Esophagus squamous epithelium (tissue), 5 donors: ENCODE data around the gene GMEB2. TPM values are rescaled to one million over a fixed set of nuclear protein-coding genes. Genes with fewer than 3 reads are reported as not detected.
"Not testable (repeated sequence)": the region's sequence is repeated elsewhere in the genome, so short reads cannot be mapped to it uniquely, and the experiment has no call there.

Source experiments
- DNase-seq: peaks from one replicate; lab custom pipeline; 2025; lab: John Stamatoyannopoulos, UW
- H3K27ac ChIP-seq, 4 donors: fragments of 200-600 bp; sonication (generic); one replicate each; pipeline ENCODE4 v1.5.1; 2016 to 2019; ENCODE audit warnings: mild to moderate bottlenecking in 1 of 4
- H3K27me3 ChIP-seq, 4 donors: fragments of 200-600 bp; sonication (generic); 1 replicate in 3 of 4; 2 replicates in 1 of 4; pipeline versions ENCODE4 v1.5.1 to v1.6.0; 2017 to 2021; ENCODE audit warnings: antibody characterized with exemption in 1 of 4
- H3K36me3 ChIP-seq, 3 donors: fragments of 200-600 bp; sonication (generic); one replicate each; pipeline ENCODE4 v1.5.1; 2016 to 2019
- H3K4me1 ChIP-seq, 3 donors: fragments of 200-600 bp; sonication (generic); one replicate each; pipeline ENCODE4 v1.5.1; 2017 to 2019
- H3K4me3 ChIP-seq, 4 donors: fragments of 200-600 bp; sonication (generic); 1 replicate in 3 of 4; 2 replicates in 1 of 4; pipeline ENCODE4 v1.5.1; 2016 to 2019; ENCODE audit warnings: mild to moderate bottlenecking in 2 of 4, moderate library complexity in 1 of 4
- H3K9me3 ChIP-seq, 3 donors: fragments of 200-600 bp; sonication (generic); one replicate each; pipeline ENCODE4 v1.5.1; 2016 to 2019
- CTCF ChIP-seq, 6 experiments: fragments of 450-650 bp in 4 of 6; fragments of 200-600 bp in 2 of 6; sonication (generic) in 2 of 6; IDR thresholded peaks; one replicate each; pipeline ENCODE4 v1.5.1; 2016 to 2019; ENCODE audit warnings: antibody characterized with exemption in 6 of 6, mild to moderate bottlenecking in 4 of 6, moderate library complexity in 4 of 6
- POLR2A ChIP-seq, 4 donors: fragments of 450-650 bp; IDR thresholded peaks; one replicate each; pipeline ENCODE4 v1.6.1; 2017; ENCODE audit warnings: antibody characterized with exemption in 4 of 4, mild to moderate bottlenecking in 4 of 4, moderate library complexity in 3 of 4
- WGBS, 2 donors: methylation state at CpG; one replicate each; pipeline ENCODE4 v1.1.5; 2018; 5-methylcytosine and 5-hydroxymethylcytosine counted together
- intact Hi-C: fragments of 100-400 bp; cut with DNase I; formaldehyde crosslinking; loops from one replicate; pipeline ENCODE4 v1.15.0; 2022
- total RNA-seq, 4 donors: library from RNA; depleted of rRNA; stranded (reverse); fragments of >200 nt; gene quantifications; one replicate each; pipeline ENCODE4 v1.1.0, GENCODE V29; 2016
- donor health status: DM: yes; HTN: yes; CAD: no.

GMEB2 gene
- total RNA-seq, 4 donors from 2014 or later = 7.2 to 12.0 (median 11.0) TPM

DNA sequence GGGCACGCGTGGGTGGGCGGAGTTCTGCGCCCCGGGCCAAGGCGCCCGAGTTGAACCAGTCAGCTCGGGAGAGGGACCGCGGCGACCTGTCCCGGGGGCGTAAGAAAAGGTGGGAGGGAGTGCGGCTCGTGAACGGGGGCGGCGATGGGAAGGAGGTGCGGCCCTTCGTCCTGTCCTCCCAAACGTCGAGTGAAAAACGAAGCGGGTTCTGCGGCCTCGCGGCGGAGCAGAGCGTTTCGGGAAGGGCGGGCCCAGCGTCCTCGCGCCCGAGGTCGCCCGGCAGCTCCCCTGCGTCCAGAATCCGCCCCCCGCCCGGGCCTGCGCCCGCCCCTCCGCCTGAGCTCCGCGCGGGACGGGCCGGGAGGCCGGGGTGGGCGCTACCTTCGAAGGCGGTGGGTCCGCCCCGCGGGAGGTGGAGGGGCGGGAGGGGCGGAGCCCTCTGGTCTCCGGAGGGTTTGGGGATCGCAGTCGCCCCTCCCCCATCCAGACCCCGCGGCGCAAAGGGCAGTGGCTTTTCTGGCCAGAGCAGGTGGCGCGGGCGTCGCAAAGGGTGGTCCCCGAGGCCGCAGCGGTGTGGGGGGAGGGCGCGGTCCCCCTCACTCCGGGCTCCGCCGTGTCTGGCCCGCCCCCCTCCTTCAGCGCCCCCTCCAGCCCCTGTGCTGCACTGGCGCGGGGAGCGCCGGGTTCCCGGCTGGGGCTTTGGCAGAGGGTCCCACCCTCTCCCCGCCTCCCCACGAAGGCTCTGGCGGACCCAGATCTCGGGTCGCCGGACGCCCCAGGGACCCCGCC is 25.5 kb upstream of the GMEB2 start:
- Histone ChIP-seq H3K36me3 (no peaks in the 10 kb centered on the region), H3K9me3 (no peaks in the 10 kb centered on the region), H3K4me3 (peak overlapping the region; percentile 35 to 78 (median 50)), H3K4me1 (peaks cover 19 to 44% (median 25%) of the 10 kb centered on the region in 3 donors), H3K27me3 (peaks cover 0 to 13% (median 0%) of the 10 kb centered on the region in 4 donors), H3K27ac (peak overlapping the region in 2 of 4 donors; percentile 9 to 52)
- DNase-seq = no peak
- TF ChIP-seq CTCF (IDR thresholded peaks at IDR 0.05) (no peak), POLR2A (IDR thresholded peaks at IDR 0.05) (no peak)
- WGBS, 2 donors = 0% methylated on average over 5 of the region's 91 CpGs; no CpG with 5 or more reads in 1 of the 2 donors
- intact Hi-C loops = no loop called here

DNA sequence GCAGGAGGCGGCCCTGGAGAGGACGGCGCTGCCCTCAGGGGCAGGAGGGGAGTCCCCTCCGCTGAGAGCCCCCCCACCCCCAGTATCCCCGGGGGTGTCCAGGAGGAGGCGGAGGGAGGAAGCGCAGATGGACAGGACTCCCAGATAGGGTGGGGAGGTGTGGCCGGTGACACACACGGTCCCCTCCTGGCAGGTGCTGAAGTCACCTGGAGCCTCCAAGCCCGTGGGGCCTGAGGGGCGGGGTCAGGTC is 25.0 kb upstream of the GMEB2 start:
- Histone ChIP-seq H3K9me3 (no peaks in the 10 kb centered on the region), H3K36me3 (no peaks in the 10 kb centered on the region), H3K27me3 (peaks cover 0 to 13% (median 0%) of the 10 kb centered on the region in 4 donors), H3K27ac (peak overlapping the region in 2 of 4 donors; percentile 9 to 52), H3K4me3 (peak overlapping the region; percentile 35 to 78 (median 50)), H3K4me1 (peaks cover 18 to 39% (median 25%) of the 10 kb centered on the region in 3 donors)
- DNase-seq = no peak
- intact Hi-C loops = no loop called here
- WGBS, 2 donors = 3 to 20% methylated on average over 1 to 4 of the region's 11 CpGs
- no peak for TF ChIP-seq CTCF (IDR thresholded peaks at IDR 0.05)
- TF ChIP-seq POLR2A (IDR thresholded peaks at IDR 0.05) = no peak

GRCh38 chr20:63650486-63650885 is 23.6 kb upstream of the GMEB2 start:
- H3K4me3 ChIP-seq, H3K9me3 ChIP-seq, DNase-seq, H3K27ac ChIP-seq, intact Hi-C loops, H3K36me3 ChIP-seq: not testable (repeated sequence)
- H3K27me3 ChIP-seq = peaks cover 0 to 13% (median 0%) of the 10 kb centered on the region in 4 donors
- peaks cover 18 to 35% (median 25%) of the 10 kb centered on the region in 3 donors for H3K4me1 ChIP-seq
- WGBS, 2 donors = no CpG with 5 or more reads among the region's 25 CpGs

DNA sequence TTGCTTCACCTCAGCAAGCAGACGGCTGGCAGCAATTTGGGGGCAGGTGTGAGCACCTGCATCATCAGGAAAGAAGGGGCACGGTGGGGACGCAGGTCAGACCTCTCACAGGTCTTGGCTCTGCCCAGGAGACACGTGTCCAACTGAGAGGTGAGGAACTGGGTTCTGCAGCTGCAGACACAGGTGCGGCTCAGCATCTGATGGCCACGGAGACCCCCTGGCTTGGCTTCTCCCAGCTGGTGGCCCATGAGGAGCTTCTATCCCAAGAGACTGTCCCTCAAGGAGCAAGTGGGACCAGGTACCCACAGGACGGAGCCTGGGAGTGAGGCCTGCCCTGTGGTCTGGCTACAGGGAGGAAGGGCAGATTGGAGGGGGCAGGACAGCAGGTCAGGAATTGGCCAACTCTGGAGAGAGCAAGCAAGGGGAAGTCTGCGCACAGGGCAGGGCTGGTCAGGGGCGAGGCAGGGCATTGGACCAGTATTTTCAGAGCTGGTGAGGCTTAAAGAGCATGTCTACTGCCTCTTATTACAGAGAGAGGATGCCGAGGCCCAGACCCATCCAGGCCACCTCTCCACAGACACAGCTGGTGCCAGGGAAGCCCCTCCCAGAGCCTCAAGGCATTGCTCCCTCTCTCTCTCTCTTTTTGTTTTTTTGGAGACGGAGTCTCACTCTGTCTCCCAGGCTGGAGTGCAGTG is 22.1 kb upstream of the GMEB2 start:
- Histone ChIP-seq H3K4me1 (peaks cover 17 to 30% (median 22%) of the 10 kb centered on the region in 3 donors), H3K36me3 (no peaks in the 10 kb centered on the region), H3K27ac (no peak overlapping the region), H3K9me3 (no peaks in the 10 kb centered on the region), H3K27me3 (peaks cover 0 to 13% (median 0%) of the 10 kb centered on the region in 4 donors), H3K4me3 (no peak overlapping the region)
- WGBS, 2 donors = 90% methylated on average over 6 to 9 of the region's 11 CpGs
- TF ChIP-seq POLR2A (IDR thresholded peaks at IDR 0.05) = no peak
- intact Hi-C loops = no loop called here
- DNase-seq = no peak

DNA sequence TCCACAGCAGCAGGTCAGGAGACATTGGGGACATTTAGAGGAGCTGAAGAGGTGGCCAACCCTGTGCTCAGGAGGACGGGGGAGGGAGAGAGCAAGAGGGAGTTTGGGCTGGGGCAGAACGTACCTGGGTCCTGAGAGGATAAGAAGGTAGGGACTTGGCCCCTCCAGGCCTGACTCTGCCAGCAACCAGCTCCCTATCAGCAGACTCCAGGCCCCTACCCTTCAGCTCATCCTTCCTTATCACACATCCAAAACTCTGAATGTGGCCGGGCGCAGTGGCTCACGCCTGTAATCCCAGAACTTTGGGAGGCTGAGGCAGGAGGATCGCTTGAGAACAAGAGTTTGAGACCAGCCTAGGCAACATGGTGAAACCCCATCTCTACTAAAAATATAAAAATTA is 21.3 kb upstream of the GMEB2 start:
- DNase-seq = no peak
- Histone ChIP-seq H3K9me3 (no peaks in the 10 kb centered on the region), H3K4me3 (no peak overlapping the region), H3K27me3 (peaks cover 0 to 13% (median 0%) of the 10 kb centered on the region in 4 donors), H3K4me1 (peaks cover 11 to 22% (median 14%) of the 10 kb centered on the region in 3 donors), H3K36me3 (no peaks in the 10 kb centered on the region), H3K27ac (no peak overlapping the region)
- TF ChIP-seq CTCF (IDR thresholded peaks at IDR 0.05) (no peak), POLR2A (IDR thresholded peaks at IDR 0.05) (no peak)
- intact Hi-C loops = no loop called here
- 86 to 88% methylated on average over 2 to 6 of the region's 6 CpGs for WGBS, 2 donors

- Histone ChIP-seq H3K9me3 (no peaks in the 10 kb centered on the region), H3K4me3 (no peak overlapping the region), H3K4me1 (peaks cover 5 to 24% (median 11%) of the 10 kb centered on the region in 3 donors), H3K27me3 (no peaks in the 10 kb centered on the region), H3K27ac (no peak overlapping the region), H3K36me3 (no peaks in the 10 kb centered on the region)
- no peak for DNase-seq
- no peak for TF ChIP-seq CTCF (IDR thresholded peaks at IDR 0.05)
- no peak for TF ChIP-seq POLR2A (IDR thresholded peaks at IDR 0.05)
- WGBS, 2 donors = 20% methylated on average over 1 of the region's 4 CpGs; no CpG with 5 or more reads in 1 of the 2 donors
- intact Hi-C loops = no loop called here
These were observed 18.3 kb upstream of the GMEB2 start for GRCh38 chr20:63645218-63645617.
